NCI-H748 treated with DMSO at 0.1 percent for 48 hours (cell line): ENCODE results near the gene THAP12.
"Not testable (repeated sequence)": the region's sequence is repeated elsewhere in the genome, so short reads cannot be mapped to it uniquely, and the experiment has no call there.

Source experiments
- DNase-seq: peaks from one replicate; lab custom pipeline; 2025; lab: John Stamatoyannopoulos, UW

Gene THAP12

GRCh38 chr11:76380977-76381719 lies at the start of gene THAP12, which contains the start of gene GVQW3:
THAP12 (minus strand) TSS chr11:76381132; CDS start chr11:76380836, 296 bp downstream.
GVQW3 (plus strand) TSS chr11:76381323; CDS start chr11:76381829, 506 bp downstream.
- DNase-seq: peak; percentile 93

GRCh38 chr11:76426660-76427059 lies 45.7 kb upstream of the THAP12 start:
- DNase-seq: no peak

GRCh38 chr11:76424891-76425290 lies 44.0 kb upstream of the THAP12 start:
- no peak for DNase-seq

- no peak for DNase-seq
Measured at GRCh38 chr11:76424379-76424778, 43.4 kb upstream of the THAP12 start.

GRCh38 chr11:76419896-76420295 lies 39.0 kb upstream of the THAP12 start:
- DNase-seq: no peak

GRCh38 chr11:76415073-76415472 lies 34.1 kb upstream of the THAP12 start:
- no peak for DNase-seq

- DNase-seq: no peak
Measured at GRCh38 chr11:76410851-76411357, 30.0 kb upstream of the THAP12 start.

GRCh38 chr11:76408171-76408965 lies 27.4 kb upstream of the THAP12 start:
- DNase-seq: no peak

- DNase-seq: no peak
Measured at GRCh38 chr11:76406359-76406758, 25.4 kb upstream of the THAP12 start.

GRCh38 chr11:76401484-76401883 lies 20.6 kb upstream of the THAP12 start:
- not testable (repeated sequence) for DNase-seq

- no peak for DNase-seq
Measured at GRCh38 chr11:76400967-76401366, 20.0 kb upstream of the THAP12 start.

- DNase-seq: no peak
Measured at GRCh38 chr11:76397383-76397782, 16.5 kb upstream of the THAP12 start.

- DNase-seq: no peak
Measured at GRCh38 chr11:76395296-76395695, 14.4 kb upstream of the THAP12 start.

GRCh38 chr11:76394411-76394810 lies 13.5 kb upstream of the THAP12 start:
- no peak for DNase-seq

GRCh38 chr11:76392870-76393269 lies 11.9 kb upstream of the THAP12 start:
- DNase-seq: no peak

- DNase-seq: no peak
Measured at GRCh38 chr11:76391811-76392475, 11.0 kb upstream of the THAP12 start.

GRCh38 chr11:76391021-76391420 lies 10.1 kb upstream of the THAP12 start:
- DNase-seq: no peak

GRCh38 chr11:76388408-76388807 lies 7.5 kb upstream of the THAP12 start:
- no peak for DNase-seq

GRCh38 chr11:76385903-76386302 lies 5.0 kb upstream of the THAP12 start:
- no peak for DNase-seq

GRCh38 chr11:76382209-76382608 lies 1.3 kb upstream of the THAP12 start:
- no peak for DNase-seq

- no peak for DNase-seq
Measured at GRCh38 chr11:76380159-76380976, 564 bp downstream of the THAP12 start.

GRCh38 chr11:76379807-76380158 lies 1.1 kb downstream of the THAP12 start:
- DNase-seq: no peak
